AG04449 (cell line): ENCODE results near the gene NCKAP5L.

Experiments
- CTCF ChIA-PET: fragments of 350-600 bp; formaldehyde crosslinking; extraction: SDS; loops from one replicate; lab custom pipeline; 2021; ENCODE audit warnings: antibody characterized with exemption; lab: Yijun Ruan, JAX
- POLR2A ChIA-PET: fragments of 400-600, 350-600 bp; formaldehyde crosslinking; extraction: SDS; loops from one replicate; lab custom pipeline; 2020; ENCODE audit warnings: antibody characterized with exemption, inconsistent platforms; lab: Yijun Ruan, JAX
- DNase-seq: peaks from one replicate; pipeline ENCODE4 v3.0.0-alpha.2; 2010; ENCODE audit warnings: low read depth, low spot score
- H3K4me3 ChIP-seq: 2 replicates; pipeline ENCODE4 v1.5.1; 2011; ENCODE audit warnings: low read depth, mild to moderate bottlenecking, control low read depth, low read length
- TF ChIP-seq, protein P1 (sequence below): IDR thresholded peaks from one replicate; pipeline ENCODE4 v1.5.1; 2011; ENCODE audit warnings: mild to moderate bottlenecking, moderate library complexity, low read length, control low read depth, inconsistent platforms; ENCODE audit not compliant: insufficient read depth; ENCODE audit errors: missing control alignments

NCKAP5L gene

DNA sequence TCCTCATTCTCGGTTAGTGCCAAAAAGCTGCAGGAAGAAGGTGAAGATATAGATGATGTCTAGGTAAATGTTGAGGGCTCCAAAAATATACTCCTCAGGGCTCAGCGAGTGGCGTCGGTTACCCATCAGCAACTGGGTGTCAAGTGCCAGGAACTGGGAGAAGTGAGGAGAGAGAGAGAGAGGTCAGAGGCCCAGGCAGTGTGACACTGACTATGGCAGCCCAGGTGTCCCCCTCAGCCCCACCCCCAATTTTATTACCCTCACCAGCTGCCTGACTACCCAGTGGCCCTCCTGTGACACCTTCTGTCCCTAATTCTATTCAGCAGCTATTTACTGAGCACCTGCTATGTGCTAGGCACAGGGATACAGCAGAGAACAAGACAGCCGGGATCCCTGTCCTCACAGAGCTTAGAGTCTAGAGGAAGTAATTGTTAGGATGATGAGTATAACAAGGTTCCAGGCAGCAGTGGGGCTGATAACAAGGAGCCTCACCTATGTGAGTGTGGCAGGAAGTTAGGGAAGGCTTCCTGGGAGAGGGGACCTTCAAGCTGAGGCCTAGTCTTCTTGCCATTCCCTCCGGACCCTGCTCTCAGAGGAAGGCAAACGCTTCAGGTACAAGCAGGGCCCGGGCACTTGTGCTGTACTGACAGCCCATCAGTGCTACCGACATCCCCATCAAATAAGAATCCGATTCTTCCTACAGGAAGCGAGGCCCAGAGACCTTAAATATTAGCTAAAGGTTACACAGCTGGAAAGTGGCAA, 42.5 kb upstream of the NCKAP5L start:
- POLR2A ChIA-PET: no interaction called here
- no peak overlapping the region for H3K4me3 ChIP-seq
- CTCF ChIA-PET: interaction anchor here (0.8 to 12.1 kb wide), 11 partner anchors 14 to 204 kb away, joined by 3 to 121 read pairs (median 5); partner anchors contain the start of gene BCDIN3D
- TF ChIP-seq, protein P1, sequence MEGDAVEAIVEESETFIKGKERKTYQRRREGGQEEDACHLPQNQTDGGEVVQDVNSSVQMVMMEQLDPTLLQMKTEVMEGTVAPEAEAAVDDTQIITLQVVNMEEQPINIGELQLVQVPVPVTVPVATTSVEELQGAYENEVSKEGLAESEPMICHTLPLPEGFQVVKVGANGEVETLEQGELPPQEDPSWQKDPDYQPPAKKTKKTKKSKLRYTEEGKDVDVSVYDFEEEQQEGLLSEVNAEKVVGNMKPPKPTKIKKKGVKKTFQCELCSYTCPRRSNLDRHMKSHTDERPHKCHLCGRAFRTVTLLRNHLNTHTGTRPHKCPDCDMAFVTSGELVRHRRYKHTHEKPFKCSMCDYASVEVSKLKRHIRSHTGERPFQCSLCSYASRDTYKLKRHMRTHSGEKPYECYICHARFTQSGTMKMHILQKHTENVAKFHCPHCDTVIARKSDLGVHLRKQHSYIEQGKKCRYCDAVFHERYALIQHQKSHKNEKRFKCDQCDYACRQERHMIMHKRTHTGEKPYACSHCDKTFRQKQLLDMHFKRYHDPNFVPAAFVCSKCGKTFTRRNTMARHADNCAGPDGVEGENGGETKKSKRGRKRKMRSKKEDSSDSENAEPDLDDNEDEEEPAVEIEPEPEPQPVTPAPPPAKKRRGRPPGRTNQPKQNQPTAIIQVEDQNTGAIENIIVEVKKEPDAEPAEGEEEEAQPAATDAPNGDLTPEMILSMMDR: no peak
- DNase-seq: no peak

DNA sequence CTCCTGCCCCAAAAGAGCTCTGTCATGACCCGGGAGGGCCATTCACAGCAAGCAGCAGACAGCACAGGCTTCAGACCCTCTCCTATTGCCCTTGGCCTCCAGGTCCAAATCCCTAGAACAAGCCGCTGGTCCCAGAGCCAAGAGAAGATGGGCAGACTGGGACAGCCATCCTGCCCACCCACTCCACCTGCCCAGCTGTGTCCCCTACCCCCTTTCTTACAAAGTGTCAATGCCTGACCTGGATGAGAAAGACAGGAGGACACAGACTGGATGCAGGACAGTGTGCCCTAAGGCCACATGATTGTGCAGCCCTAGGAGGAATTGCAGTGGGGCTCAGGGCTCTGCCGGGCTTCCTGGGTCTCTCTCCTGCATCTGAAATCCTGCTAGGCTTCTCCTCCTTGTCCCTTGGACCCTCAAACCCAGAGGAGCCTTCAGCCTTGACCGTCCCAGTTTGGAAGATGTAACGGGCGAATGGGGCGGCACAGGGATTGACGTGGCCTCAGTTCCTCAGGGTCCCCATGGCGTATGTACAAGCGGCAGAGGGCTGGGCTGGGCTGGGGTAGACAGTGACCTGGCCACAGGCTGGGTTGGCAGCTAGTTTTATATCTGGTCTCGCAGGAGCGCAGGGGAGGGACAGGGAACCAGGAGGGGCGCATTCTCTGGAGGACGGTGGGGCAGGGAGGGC, 41.7 kb upstream of the NCKAP5L start:
- ChIA-PET POLR2A (interaction anchor here (1.4 kb wide), 1 partner anchor 40 kb away, joined by 4 read pairs; no protein-coding TSS in a partner anchor), CTCF (interaction anchor here (0.8 to 12.1 kb wide), 19 partner anchors 12 to 205 kb away, joined by 3 to 121 read pairs (median 7); partner anchors contain the start of genes BCDIN3D and TMBIM6)
- TF ChIP-seq, protein P1: no peak
- no peak for DNase-seq
- H3K4me3 ChIP-seq: no peak overlapping the region

DNA sequence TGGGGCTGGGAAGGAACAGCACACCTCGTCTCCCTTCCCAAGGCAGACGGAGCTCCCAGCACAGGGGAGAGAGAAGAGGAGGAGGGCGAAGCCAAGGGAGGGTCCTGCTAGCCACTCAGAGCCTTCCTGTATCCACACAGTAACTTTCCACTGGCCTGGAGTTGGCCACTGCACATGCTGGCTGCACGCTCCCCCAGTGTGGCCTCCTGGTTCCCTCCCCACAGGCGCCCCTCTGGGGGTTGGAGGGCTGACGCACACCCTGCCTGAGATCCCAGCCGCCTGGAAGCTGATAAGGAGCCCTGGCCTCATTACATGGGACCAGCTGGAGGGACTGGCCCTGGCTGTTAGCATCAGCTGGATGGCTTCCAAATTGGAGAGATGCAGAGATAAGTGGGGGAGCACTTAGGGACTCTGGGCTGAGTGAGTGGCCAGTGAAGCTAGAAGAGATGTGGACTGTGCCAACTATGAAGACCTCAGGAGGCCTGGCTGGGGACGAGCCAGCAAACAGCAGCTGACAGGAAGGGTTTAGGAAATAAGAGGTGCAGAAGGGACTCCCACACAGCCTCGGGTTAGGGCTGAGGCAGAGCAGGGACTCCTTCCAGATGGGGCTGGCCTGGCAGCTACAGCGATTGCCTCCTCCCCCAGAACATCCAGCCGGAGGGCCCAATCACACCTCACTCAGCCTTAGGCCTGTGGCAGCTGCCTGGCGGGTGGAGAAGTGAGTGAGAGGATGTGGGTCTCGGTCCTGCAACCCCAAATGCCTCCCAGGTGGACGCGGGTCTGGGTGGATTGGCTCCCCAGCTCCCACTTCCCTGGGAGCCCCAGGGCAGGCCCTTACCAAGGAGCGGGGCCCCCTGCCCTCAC, 41.0 kb upstream of the NCKAP5L start:
- peak; percentile 98 for DNase-seq
- TF ChIP-seq, protein P1: no peak
- POLR2A ChIA-PET: interaction anchor here (0.7 to 1.4 kb wide), 2 partner anchors 28 to 41 kb away, joined by 3 to 4 read pairs; no protein-coding TSS in a partner anchor
- CTCF ChIA-PET: interaction anchor here (1.2 to 12.1 kb wide), 20 partner anchors 13 to 205 kb away, joined by 3 to 121 read pairs (median 11); partner anchors contain the start of genes BCDIN3D and TMBIM6
- no peak overlapping the region for H3K4me3 ChIP-seq

DNA sequence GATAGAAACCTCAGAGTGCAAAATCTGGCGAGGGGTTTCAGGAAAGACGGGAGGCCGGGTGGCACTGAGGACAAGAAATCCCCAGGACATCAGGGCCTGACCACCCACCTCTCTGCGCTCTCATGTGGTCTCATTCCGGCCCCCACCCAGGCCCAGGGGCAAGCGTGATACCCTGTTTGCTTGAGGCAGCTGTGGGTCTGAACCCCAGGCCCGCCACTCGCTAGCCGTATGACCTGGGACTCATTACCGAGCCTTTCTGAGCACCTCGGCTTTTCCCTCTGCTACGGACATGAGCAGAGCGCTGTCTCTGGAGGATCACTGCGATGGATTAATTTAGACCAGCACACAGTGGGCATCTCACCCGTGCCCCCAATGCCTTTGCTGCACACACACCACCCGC, 40.2 kb upstream of the NCKAP5L start:
- CTCF ChIA-PET: interaction anchor here (1.0 to 12.1 kb wide), 31 partner anchors 12 to 206 kb away, joined by 3 to 121 read pairs (median 10); partner anchors contain the start of genes BCDIN3D and TMBIM6
- H3K4me3 ChIP-seq: no peak overlapping the region
- DNase-seq: no peak
- POLR2A ChIA-PET: interaction anchor here (1.4 kb wide), 1 partner anchor 41 kb away, joined by 4 read pairs; no protein-coding TSS in a partner anchor
- TF ChIP-seq, protein P1: no peak

DNA sequence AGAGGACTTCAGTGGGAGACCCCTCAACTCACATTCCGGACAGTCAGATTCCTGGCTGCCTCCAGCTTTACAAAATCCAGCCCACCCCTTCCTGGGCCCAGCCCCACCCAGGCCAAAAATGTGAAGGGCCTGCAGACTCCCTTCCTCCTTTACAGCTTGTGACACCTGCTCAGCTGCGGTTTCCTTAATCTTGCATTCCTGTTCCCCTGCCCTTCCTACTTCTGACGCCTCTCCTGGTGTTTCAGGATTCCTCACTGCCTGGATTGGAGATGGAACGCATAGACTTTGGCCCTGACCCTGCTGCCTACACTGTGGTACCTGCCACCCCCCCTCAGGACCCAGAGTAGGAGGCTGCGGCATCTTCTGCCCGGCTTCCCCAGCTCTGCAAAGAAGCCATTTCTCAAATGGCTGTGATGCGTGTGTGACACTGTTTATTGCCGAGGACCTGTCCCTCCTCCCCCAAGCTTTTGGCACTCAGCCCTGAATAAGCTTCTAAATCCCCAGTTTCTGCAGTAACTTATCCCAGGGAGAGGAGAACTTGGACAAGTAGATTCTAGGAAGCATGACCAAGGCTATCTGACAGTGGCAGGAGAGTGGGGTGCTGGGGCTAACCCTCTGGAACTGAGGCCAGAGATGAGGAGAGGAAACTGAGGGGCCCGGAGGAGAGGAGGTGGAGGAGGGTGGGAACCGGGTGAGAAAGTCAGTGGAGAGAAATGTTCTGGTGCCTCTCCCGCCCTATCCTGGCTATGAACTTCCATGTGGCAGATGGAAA, 39.5 kb upstream of the NCKAP5L start:
- ChIA-PET POLR2A (no interaction called here), CTCF (interaction anchor here (1.0 to 12.1 kb wide), 51 partner anchors 8 to 207 kb away, joined by 3 to 121 read pairs (median 7); partner anchors contain the start of genes BCDIN3D, NCKAP5L and TMBIM6)
- TF ChIP-seq, protein P1: no peak
- no peak for DNase-seq
- no peak overlapping the region for H3K4me3 ChIP-seq
